Measurements from ENCODE around the gene MYBPHL.

MYBPHL gene

GRCh38 chr1:109312978-109313775 lies 6.4 kb upstream of the MYBPHL start:
- H3K36me3 ChIP-seq (ENCODE audit: control insufficient read depth in 2 of 2, insufficient read depth in 1 of 2, low read length in 2 of 2) = peaks cover 8 to 67% of the 10 kb centered on the region in 2 experiments; a peak in 2 of 3 replicates
- no peak overlapping the region for H3K4me3 ChIP-seq (ENCODE audit: low read depth, low read length)
- TF ChIP-seq HOXA7 (CRISPR knock-in tag; IDR thresholded peaks at IDR 0.05; ENCODE audit: borderline replicate concordance) = no peak
- no peak for TF ChIP-seq ZNF654 (tag by site-specific recombination; IDR thresholded peaks at IDR 0.05; ENCODE audit: low read depth)
- POLR2A ChIA-PET = interaction anchor here (0.7 to 1.6 kb wide), 2 partner anchors 85 to 106 kb away, joined by 3 to 4 read pairs; partner anchors contain the start of gene SORT1
- no peak overlapping the region for H3K27ac ChIP-seq (ENCODE audit: extremely low read depth, low read depth, low read length)
- H3K4me1 ChIP-seq (ENCODE audit: control insufficient read depth, insufficient read depth, low read length) = no peaks in the 10 kb centered on the region
- CTCF ChIA-PET = interaction anchor here (0.7 to 1.2 kb wide), 5 partner anchors 10 to 196 kb away, joined by 3 to 7 read pairs (median 5); partner anchors contain the start of gene PSRC1
- no peaks in the 10 kb centered on the region for H3K9me3 ChIP-seq (ENCODE audit: control insufficient read depth, insufficient read depth, low read depth, low read length)

GRCh38 chr1:109312246-109312645 lies 5.4 kb upstream of the MYBPHL start:
- no peak for TF ChIP-seq ZNF112 (tag by site-specific recombination; IDR thresholded peaks at IDR 0.05)
- 0 out of 2 replicates have a peak, but pooled peaks have one; percentile 7 for TF ChIP-seq PRDM1 (tag by site-specific recombination; IDR thresholded peaks at IDR 0.05)
- Histone ChIP-seq H3K4me3 (ENCODE audit: low read depth, low read length) (no peak overlapping the region), H3K4me1 (ENCODE audit: control insufficient read depth, insufficient read depth, low read length) (0 out of 2 replicates have a peak, but pooled peaks cover 2% of the 10 kb centered on the region), H3K9me3 (ENCODE audit: control insufficient read depth, insufficient read depth, low read depth, low read length) (no peaks in the 10 kb centered on the region), H3K27ac (ENCODE audit: extremely low read depth, low read depth, low read length) (no peak overlapping the region), H3K36me3 (ENCODE audit: control insufficient read depth in 2 of 2, insufficient read depth in 1 of 2, low read length in 2 of 2) (peaks cover 8 to 59% of the 10 kb centered on the region in 2 experiments; a peak in 2 of 3 replicates)
- CTCF ChIA-PET = interaction anchor here (0.5 to 1.2 kb wide), 4 partner anchors 14 to 221 kb away, joined by 3 to 5 read pairs (median 4); partner anchors contain the start of gene PSRC1
- POLR2A ChIA-PET = interaction anchor here (0.7 to 1.6 kb wide), 2 partner anchors 86 to 105 kb away, joined by 3 to 4 read pairs; partner anchors contain the start of gene SORT1

DNA sequence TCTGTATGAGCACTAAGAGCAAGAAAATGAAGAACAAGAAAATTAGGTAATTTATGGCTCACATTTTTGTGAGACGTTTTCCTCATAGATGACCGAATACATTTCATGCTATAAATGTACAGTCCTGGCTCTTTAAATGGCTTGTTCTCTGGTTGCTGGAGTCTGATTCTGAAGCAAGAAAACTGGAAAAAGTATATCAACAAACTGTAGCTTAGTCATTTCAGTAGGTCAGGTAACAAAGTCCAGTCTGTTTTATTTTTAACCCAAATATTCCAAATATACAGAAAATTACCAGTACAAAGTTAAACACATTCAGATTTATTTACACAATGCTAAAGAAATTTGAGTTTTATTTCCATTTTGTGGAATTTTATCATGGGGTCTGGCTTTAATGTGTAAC lies 2.5 kb upstream of the MYBPHL start:
- POLR2A ChIA-PET = no interaction called here
- TF ChIP-seq ZNF777 (tag by site-specific recombination; IDR thresholded peaks at IDR 0.05; ENCODE audit: borderline replicate concordance) (no peak), ZBTB10 (tag by site-specific recombination; IDR thresholded peaks at IDR 0.05) (no peak), KLF7 (tag by site-specific recombination; IDR thresholded peaks at IDR 0.05; ENCODE audit: borderline replicate concordance) (no peak)
- TF ChIP-seq, protein P1, sequence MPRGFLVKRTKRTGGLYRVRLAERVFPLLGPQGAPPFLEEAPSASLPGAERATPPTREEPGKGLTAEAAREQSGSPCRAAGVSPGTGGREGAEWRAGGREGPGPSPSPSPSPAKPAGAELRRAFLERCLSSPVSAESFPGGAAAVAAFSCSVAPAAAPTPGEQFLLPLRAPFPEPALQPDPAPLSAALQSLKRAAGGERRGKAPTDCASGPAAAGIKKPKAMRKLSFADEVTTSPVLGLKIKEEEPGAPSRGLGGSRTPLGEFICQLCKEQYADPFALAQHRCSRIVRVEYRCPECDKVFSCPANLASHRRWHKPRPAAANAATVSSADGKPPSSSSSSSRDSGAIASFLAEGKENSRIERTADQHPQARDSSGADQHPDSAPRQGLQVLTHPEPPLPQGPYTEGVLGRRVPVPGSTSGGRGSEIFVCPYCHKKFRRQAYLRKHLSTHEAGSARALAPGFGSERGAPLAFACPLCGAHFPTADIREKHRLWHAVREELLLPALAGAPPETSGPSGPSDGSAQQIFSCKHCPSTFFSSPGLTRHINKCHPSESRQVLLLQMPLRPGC (tag by site-specific recombination; IDR thresholded peaks at IDR 0.05) = no peak

GRCh38 chr1:109307274-109308021 lies 637 bp upstream of the MYBPHL start:
- Histone ChIP-seq H3K36me3 (ENCODE audit: control insufficient read depth in 2 of 2, insufficient read depth in 1 of 2, low read length in 2 of 2) (peaks cover 0 to 17% of the 10 kb centered on the region in 2 experiments; a peak in 1 of 3 replicates), H3K9me3 (ENCODE audit: control insufficient read depth, insufficient read depth, low read depth, low read length) (no peaks in the 10 kb centered on the region), H3K27ac (ENCODE audit: extremely low read depth, low read depth, low read length) (no peak overlapping the region), H3K4me3 (ENCODE audit: low read depth, low read length) (no peak overlapping the region), H3K4me1 (ENCODE audit: control insufficient read depth, insufficient read depth, low read length) (0 out of 2 replicates have a peak, but pooled peaks cover 2% of the 10 kb centered on the region)
- POLR2A ChIA-PET = interaction anchor here (1.4 kb wide), 1 partner anchor 24 kb away, joined by 7 read pairs; the partner anchor contains the start of gene PSRC1
- CTCF ChIA-PET = interaction anchor here (0.7 to 2.2 kb wide), 4 partner anchors 9 to 138 kb away, joined by 3 to 11 read pairs (median 3); partner anchors contain the start of gene SORT1
- 0 out of 2 replicates have a peak, but pooled peaks have one; percentile 57 for TF ChIP-seq ZNF660 (tag by site-specific recombination; IDR thresholded peaks at IDR 0.05)
- no peak for TF ChIP-seq ZNF521 (tag by site-specific recombination; IDR thresholded peaks at IDR 0.05)
- no peak for TF ChIP-seq ZNF223 (tag by site-specific recombination; IDR thresholded peaks at IDR 0.05)
- no peak for TF ChIP-seq PRDM1 (tag by site-specific recombination; IDR thresholded peaks at IDR 0.05)
- peak; percentile 99 for TF ChIP-seq SP7 (tag by site-specific recombination; IDR thresholded peaks at IDR 0.05)
- TF ChIP-seq, protein P2, sequence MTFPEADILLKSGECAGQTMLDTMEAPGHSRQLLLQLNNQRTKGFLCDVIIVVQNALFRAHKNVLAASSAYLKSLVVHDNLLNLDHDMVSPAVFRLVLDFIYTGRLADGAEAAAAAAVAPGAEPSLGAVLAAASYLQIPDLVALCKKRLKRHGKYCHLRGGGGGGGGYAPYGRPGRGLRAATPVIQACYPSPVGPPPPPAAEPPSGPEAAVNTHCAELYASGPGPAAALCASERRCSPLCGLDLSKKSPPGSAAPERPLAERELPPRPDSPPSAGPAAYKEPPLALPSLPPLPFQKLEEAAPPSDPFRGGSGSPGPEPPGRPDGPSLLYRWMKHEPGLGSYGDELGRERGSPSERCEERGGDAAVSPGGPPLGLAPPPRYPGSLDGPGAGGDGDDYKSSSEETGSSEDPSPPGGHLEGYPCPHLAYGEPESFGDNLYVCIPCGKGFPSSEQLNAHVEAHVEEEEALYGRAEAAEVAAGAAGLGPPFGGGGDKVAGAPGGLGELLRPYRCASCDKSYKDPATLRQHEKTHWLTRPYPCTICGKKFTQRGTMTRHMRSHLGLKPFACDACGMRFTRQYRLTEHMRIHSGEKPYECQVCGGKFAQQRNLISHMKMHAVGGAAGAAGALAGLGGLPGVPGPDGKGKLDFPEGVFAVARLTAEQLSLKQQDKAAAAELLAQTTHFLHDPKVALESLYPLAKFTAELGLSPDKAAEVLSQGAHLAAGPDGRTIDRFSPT (tag by site-specific recombination; IDR thresholded peaks at IDR 0.05) = peak; percentile 76
- TF ChIP-seq, protein P3, sequence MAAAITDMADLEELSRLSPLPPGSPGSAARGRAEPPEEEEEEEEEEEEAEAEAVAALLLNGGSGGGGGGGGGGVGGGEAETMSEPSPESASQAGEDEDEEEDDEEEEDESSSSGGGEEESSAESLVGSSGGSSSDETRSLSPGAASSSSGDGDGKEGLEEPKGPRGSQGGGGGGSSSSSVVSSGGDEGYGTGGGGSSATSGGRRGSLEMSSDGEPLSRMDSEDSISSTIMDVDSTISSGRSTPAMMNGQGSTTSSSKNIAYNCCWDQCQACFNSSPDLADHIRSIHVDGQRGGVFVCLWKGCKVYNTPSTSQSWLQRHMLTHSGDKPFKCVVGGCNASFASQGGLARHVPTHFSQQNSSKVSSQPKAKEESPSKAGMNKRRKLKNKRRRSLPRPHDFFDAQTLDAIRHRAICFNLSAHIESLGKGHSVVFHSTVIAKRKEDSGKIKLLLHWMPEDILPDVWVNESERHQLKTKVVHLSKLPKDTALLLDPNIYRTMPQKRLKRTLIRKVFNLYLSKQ (tag by site-specific recombination; IDR thresholded peaks at IDR 0.05; ENCODE audit: borderline replicate concordance) = no peak

More for the DNA sequence above, 2.5 kb upstream of the MYBPHL start:
- Histone ChIP-seq H3K9me3 (ENCODE audit: control insufficient read depth, insufficient read depth, low read depth, low read length) (no peaks in the 10 kb centered on the region), H3K27ac (ENCODE audit: extremely low read depth, low read depth, low read length) (no peak overlapping the region), H3K36me3 (ENCODE audit: control insufficient read depth in 2 of 2, insufficient read depth in 1 of 2, low read length in 2 of 2) (peaks cover 0 to 32% of the 10 kb centered on the region in 2 experiments; a peak in 1 of 3 replicates), H3K4me3 (ENCODE audit: low read depth, low read length) (no peak overlapping the region), H3K4me1 (ENCODE audit: control insufficient read depth, insufficient read depth, low read length) (0 out of 2 replicates have a peak, but pooled peaks cover 2% of the 10 kb centered on the region)
- CTCF ChIA-PET = interaction anchor here (0.8 kb wide), 1 partner anchor 31 kb away, joined by 3 read pairs; no protein-coding TSS in a partner anchor

Measured in HEK293 (cell line).